CD4-positive, alpha-beta T cell treated with Interleukin-6 at 100 ng/mL for 8 hours (primary cell): ENCODE measurements around the gene LETM1.
"Not testable (repeated sequence)": the region's sequence is repeated elsewhere in the genome, so short reads cannot be mapped to it uniquely, and the experiment has no call there.

Experiments used
- DNase-seq: peaks from one replicate; pipeline ENCODE4 v3.0.0-alpha.2; 2020; ENCODE audit warnings: mixed read lengths, low spot score

The LETM1 gene

GRCh38 chr4:1851575-1852410 is 4.2 kb downstream of the LETM1 start:
- no peak for DNase-seq

- no peak for DNase-seq
These were observed 4.8 kb downstream of the LETM1 start for GRCh38 chr4:1851160-1851559.

GRCh38 chr4:1850276-1850675 is 5.7 kb downstream of the LETM1 start:
- DNase-seq = no peak

- DNase-seq = no peak
These were observed 9.4 kb downstream of the LETM1 start for GRCh38 chr4:1846580-1846979.

- not testable (repeated sequence) for DNase-seq
These were observed 11.3 kb downstream of the LETM1 start for GRCh38 chr4:1844618-1845017.

- no peak for DNase-seq
These were observed 12.1 kb downstream of the LETM1 start for GRCh38 chr4:1843852-1844251.

GRCh38 chr4:1842993-1843448 is 12.9 kb downstream of the LETM1 start:
- no peak for DNase-seq

- no peak for DNase-seq
These were observed 13.5 kb downstream of the LETM1 start for GRCh38 chr4:1842339-1842895.

GRCh38 chr4:1841887-1842210 is 14.1 kb downstream of the LETM1 start:
- no peak for DNase-seq

- no peak for DNase-seq
These were observed 14.6 kb downstream of the LETM1 start for GRCh38 chr4:1841201-1841886.

- no peak for DNase-seq
These were observed 16.7 kb downstream of the LETM1 start for GRCh38 chr4:1839282-1839681.

- DNase-seq = no peak
These were observed 18.9 kb downstream of the LETM1 start for GRCh38 chr4:1837069-1837468.

- no peak for DNase-seq
These were observed 19.3 kb downstream of the LETM1 start for GRCh38 chr4:1836650-1837049.

GRCh38 chr4:1835836-1836235 is 20.1 kb downstream of the LETM1 start:
- not testable (repeated sequence) for DNase-seq

GRCh38 chr4:1834047-1834775 is 21.7 kb downstream of the LETM1 start:
- DNase-seq = no peak

- no peak for DNase-seq
These were observed 22.5 kb downstream of the LETM1 start for GRCh38 chr4:1833307-1834046.

- DNase-seq = no peak
These were observed 23.3 kb downstream of the LETM1 start for GRCh38 chr4:1832690-1833089.

GRCh38 chr4:1831331-1831730 is 24.6 kb downstream of the LETM1 start:
- no peak for DNase-seq

- no peak for DNase-seq
These were observed 25.2 kb downstream of the LETM1 start for GRCh38 chr4:1830642-1831228.

GRCh38 chr4:1830234-1830633 is 25.7 kb downstream of the LETM1 start:
- DNase-seq = no peak
